HG02588 (cell line): ENCODE measurements around the gene OR51S1.
"Not testable (repeated sequence)": the region's sequence is repeated elsewhere in the genome, so short reads cannot be mapped to it uniquely, and the experiment has no call there.

Experiments
- ATAC-seq: cut with Tn5 transposase; IDR thresholded peaks from one replicate; pipeline ENCODE4 v1.9.1; 2021; ENCODE audit warnings: mild to moderate bottlenecking, moderate library complexity; ENCODE audit not compliant: unreplicated experiment

The OR51S1 gene

GRCh38 chr11:4809246-4809645 lies 39.8 kb downstream of the OR51S1 start:
- no peak for ATAC-seq

GRCh38 chr11:4808476-4808875 lies 40.5 kb downstream of the OR51S1 start:
- ATAC-seq, result no peak

GRCh38 chr11:4804280-4804679 lies 44.7 kb downstream of the OR51S1 start, which contains the start of gene OR52R1:
OR52R1 (minus strand) TSS chr11:4804380; CDS start chr11:4804380, 0 bp downstream.
- no peak for ATAC-seq

GRCh38 chr11:4801316-4801715 lies 47.7 kb downstream of the OR51S1 start:
- not testable (repeated sequence) for ATAC-seq

GRCh38 chr11:4798427-4799183 lies 50.4 kb downstream of the OR51S1 start:
- ATAC-seq, result no peak
